ENCODE results near the gene CPT1A.

Gene CPT1A

DNA sequence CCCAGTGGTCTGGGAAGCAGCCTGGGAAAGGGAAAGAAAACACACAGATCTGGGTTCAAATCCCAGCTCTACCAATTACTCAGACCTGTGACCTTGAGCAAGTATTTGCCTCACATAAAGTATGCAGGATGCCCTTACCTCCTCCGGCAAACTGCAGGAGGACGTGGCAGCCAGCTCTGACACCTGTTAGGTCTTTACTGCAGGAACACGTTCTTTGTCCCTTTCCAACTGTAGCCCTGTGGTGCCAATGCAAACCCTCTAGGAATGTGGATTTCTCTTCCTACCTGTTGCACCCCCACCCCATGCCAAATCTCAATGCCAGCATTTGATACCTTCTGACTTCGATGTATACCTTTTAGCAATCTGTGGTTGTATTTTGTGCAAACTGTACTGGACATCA lies 6.0 kb downstream of the CPT1A start:
- Histone ChIP-seq H3K36me3 (ENCODE audit: control insufficient read depth, insufficient read depth, low read length) (peaks cover 7% of the 10 kb centered on the region), H3K27me3 (ENCODE audit: control insufficient read depth, insufficient read depth, low read length) (no peaks in the 10 kb centered on the region), H3K9ac (ENCODE audit: low read length) (no peak overlapping the region), H3K4me1 (ENCODE audit: control insufficient read depth, insufficient read depth, low read length) (peaks cover 49% of the 10 kb centered on the region), H3K27ac (ENCODE audit: low read depth, low read length) (no peak overlapping the region), H3K4me3 (ENCODE audit: low read length) (no peak overlapping the region)

DNA sequence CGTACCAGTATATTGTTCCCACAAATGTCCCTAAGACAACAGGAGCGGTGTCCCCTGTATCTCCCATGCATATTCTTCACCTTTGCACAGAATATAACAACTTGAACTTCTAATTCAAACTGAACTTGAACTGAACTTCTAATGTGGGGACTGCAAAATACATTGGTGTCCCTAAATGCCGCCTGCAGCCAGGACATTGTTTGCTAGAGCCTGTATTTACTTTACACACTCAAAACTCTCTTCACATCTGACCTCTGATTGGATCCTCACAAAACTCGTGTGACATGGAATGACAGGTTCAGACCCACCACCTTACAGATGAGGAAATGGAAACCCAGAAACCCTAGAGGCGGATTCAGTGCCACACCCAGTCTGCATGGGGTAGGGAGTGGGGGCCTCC lies 6.4 kb downstream of the CPT1A start:
- Histone ChIP-seq H3K4me3 (ENCODE audit: low read length) (no peak overlapping the region), H3K27me3 (ENCODE audit: control insufficient read depth, insufficient read depth, low read length) (no peaks in the 10 kb centered on the region), H3K9ac (ENCODE audit: low read length) (no peak overlapping the region), H3K36me3 (ENCODE audit: control insufficient read depth, insufficient read depth, low read length) (peaks cover 9% of the 10 kb centered on the region), H3K27ac (ENCODE audit: low read depth, low read length) (no peak overlapping the region), H3K4me1 (ENCODE audit: control insufficient read depth, insufficient read depth, low read length) (peaks cover 49% of the 10 kb centered on the region)

- Histone ChIP-seq H3K27me3 (ENCODE audit: control insufficient read depth, insufficient read depth, low read length) (no peaks in the 10 kb centered on the region), H3K4me1 (ENCODE audit: control insufficient read depth, insufficient read depth, low read length) (peaks cover 31% of the 10 kb centered on the region), H3K27ac (ENCODE audit: low read depth, low read length) (peak overlapping the region; percentile 56), H3K4me3 (ENCODE audit: low read length) (peak overlapping the region; percentile 45), H3K36me3 (ENCODE audit: control insufficient read depth, insufficient read depth, low read length) (peaks cover 8% of the 10 kb centered on the region), H3K9ac (ENCODE audit: low read length) (no peak overlapping the region)
Observed at GRCh38 chr11:68832476-68833181, 9.1 kb downstream of the CPT1A start.

DNA sequence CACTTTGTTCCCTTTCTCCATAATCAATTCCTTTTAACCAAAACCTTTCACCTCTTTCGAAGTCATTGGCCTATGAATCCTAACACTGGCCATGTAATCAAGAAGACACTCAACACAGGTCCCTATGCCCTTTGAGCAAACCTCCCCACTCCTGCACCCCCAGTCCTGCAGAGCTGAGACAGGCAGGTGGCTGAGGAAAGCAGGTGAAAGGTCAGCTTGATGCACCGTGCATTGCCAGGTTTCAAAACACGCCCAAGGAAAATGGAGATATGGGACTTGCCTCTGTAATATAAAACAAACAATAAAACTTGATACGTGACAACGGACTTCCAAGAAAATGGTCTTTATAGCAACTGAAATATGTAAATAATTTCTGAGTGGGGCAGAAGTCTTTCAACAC lies 10.6 kb downstream of the CPT1A start:
- Histone ChIP-seq H3K36me3 (ENCODE audit: control insufficient read depth, insufficient read depth, low read length) (peaks cover 6% of the 10 kb centered on the region), H3K27ac (ENCODE audit: low read depth, low read length) (peak overlapping the region; percentile 22), H3K4me1 (ENCODE audit: control insufficient read depth, insufficient read depth, low read length) (peaks cover 25% of the 10 kb centered on the region)

GRCh38 chr11:68829581-68829980 lies 12.1 kb downstream of the CPT1A start:
- H3K27me3 ChIP-seq (ENCODE audit: control insufficient read depth, insufficient read depth, low read length): no peaks in the 10 kb centered on the region
- H3K36me3 ChIP-seq (ENCODE audit: control insufficient read depth, insufficient read depth, low read length): peaks cover 6% of the 10 kb centered on the region
- H3K9ac ChIP-seq (ENCODE audit: low read length): no peak overlapping the region
- H3K4me1 ChIP-seq (ENCODE audit: control insufficient read depth, insufficient read depth, low read length): peaks cover 20% of the 10 kb centered on the region
- H3K27ac ChIP-seq (ENCODE audit: low read depth, low read length): no peak overlapping the region
- no peak overlapping the region for H3K4me3 ChIP-seq (ENCODE audit: low read length)

More for the DNA sequence above, 10.6 kb downstream of the CPT1A start:
- H3K9ac ChIP-seq (ENCODE audit: low read length): no peak overlapping the region
- no peaks in the 10 kb centered on the region for H3K27me3 ChIP-seq (ENCODE audit: control insufficient read depth, insufficient read depth, low read length)
- H3K4me3 ChIP-seq (ENCODE audit: low read length): no peak overlapping the region

GRCh38 chr11:68828957-68829356 lies 12.8 kb downstream of the CPT1A start:
- peaks cover 20% of the 10 kb centered on the region for H3K4me1 ChIP-seq (ENCODE audit: control insufficient read depth, insufficient read depth, low read length)
- H3K27me3 ChIP-seq (ENCODE audit: control insufficient read depth, insufficient read depth, low read length): no peaks in the 10 kb centered on the region
- no peak overlapping the region for H3K27ac ChIP-seq (ENCODE audit: low read depth, low read length)
- peaks cover 6% of the 10 kb centered on the region for H3K36me3 ChIP-seq (ENCODE audit: control insufficient read depth, insufficient read depth, low read length)
- no peak overlapping the region for H3K4me3 ChIP-seq (ENCODE audit: low read length)
- H3K9ac ChIP-seq (ENCODE audit: low read length): no peak overlapping the region

- no peak overlapping the region for H3K9ac ChIP-seq (ENCODE audit: low read length)
- H3K27me3 ChIP-seq (ENCODE audit: control insufficient read depth, insufficient read depth, low read length): no peaks in the 10 kb centered on the region
- H3K27ac ChIP-seq (ENCODE audit: low read depth, low read length): no peak overlapping the region
- H3K4me3 ChIP-seq (ENCODE audit: low read length): no peak overlapping the region
- peaks cover 20% of the 10 kb centered on the region for H3K4me1 ChIP-seq (ENCODE audit: control insufficient read depth, insufficient read depth, low read length)
- peaks cover 6% of the 10 kb centered on the region for H3K36me3 ChIP-seq (ENCODE audit: control insufficient read depth, insufficient read depth, low read length)
Observed at GRCh38 chr11:68828155-68828931, 13.4 kb downstream of the CPT1A start.

GRCh38 chr11:68827733-68828132 lies 14.0 kb downstream of the CPT1A start:
- H3K36me3 ChIP-seq (ENCODE audit: control insufficient read depth, insufficient read depth, low read length): peaks cover 3% of the 10 kb centered on the region
- H3K4me3 ChIP-seq (ENCODE audit: low read length): no peak overlapping the region
- H3K4me1 ChIP-seq (ENCODE audit: control insufficient read depth, insufficient read depth, low read length): peaks cover 14% of the 10 kb centered on the region
- no peak overlapping the region for H3K27ac ChIP-seq (ENCODE audit: low read depth, low read length)
- H3K27me3 ChIP-seq (ENCODE audit: control insufficient read depth, insufficient read depth, low read length): no peaks in the 10 kb centered on the region
- H3K9ac ChIP-seq (ENCODE audit: low read length): no peak overlapping the region

DNA sequence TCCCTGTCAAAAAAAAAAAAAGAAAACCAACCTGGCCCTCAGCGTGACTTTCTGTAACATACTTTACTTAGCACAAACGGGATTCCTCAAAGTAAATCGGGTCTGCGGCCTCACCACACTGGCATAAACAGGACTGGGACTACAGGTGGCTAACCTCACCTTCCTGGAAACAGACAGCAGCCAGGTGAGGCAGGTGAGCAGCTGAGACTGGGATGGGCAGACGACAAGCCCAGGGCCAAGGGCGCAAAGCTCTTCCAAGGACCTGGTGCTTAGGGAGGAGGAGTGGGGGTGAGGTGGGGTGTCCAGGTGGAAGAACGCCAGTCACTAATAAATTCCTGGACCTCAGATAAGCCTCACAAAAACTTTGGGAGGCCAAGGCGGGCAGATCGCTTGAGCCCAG lies 15.0 kb downstream of the CPT1A start:
- no peak overlapping the region for H3K9ac ChIP-seq (ENCODE audit: low read length)
- no peak overlapping the region for H3K27ac ChIP-seq (ENCODE audit: low read depth, low read length)
- peaks cover 3% of the 10 kb centered on the region for H3K36me3 ChIP-seq (ENCODE audit: control insufficient read depth, insufficient read depth, low read length)
- H3K4me1 ChIP-seq (ENCODE audit: control insufficient read depth, insufficient read depth, low read length): peaks cover 8% of the 10 kb centered on the region
- H3K4me3 ChIP-seq (ENCODE audit: low read length): no peak overlapping the region
- no peaks in the 10 kb centered on the region for H3K27me3 ChIP-seq (ENCODE audit: control insufficient read depth, insufficient read depth, low read length)

DNA sequence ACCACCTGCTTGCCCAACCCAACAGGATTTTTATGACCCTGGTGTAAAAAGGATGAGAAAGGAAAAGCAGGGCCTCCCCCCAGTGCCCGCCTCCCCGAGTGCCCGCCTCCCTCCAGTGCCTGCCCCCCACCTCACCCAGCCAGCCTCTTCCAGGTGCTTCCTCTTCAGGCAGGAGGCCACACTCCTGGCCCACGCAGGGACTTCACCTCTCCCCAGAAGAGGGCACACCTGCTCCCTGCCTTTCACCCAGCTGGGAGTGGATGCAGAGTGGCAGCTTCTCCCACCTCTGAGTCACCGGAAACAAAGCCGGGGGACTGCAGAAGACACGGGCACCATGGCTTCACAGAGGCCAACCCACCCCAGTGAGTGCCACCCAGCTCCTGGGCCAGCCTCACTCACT lies 16.1 kb downstream of the CPT1A start:
- no peak overlapping the region for H3K27ac ChIP-seq (ENCODE audit: low read depth, low read length)
- no peak overlapping the region for H3K9ac ChIP-seq (ENCODE audit: low read length)
- H3K4me3 ChIP-seq (ENCODE audit: low read length): no peak overlapping the region
- peaks cover 3% of the 10 kb centered on the region for H3K36me3 ChIP-seq (ENCODE audit: control insufficient read depth, insufficient read depth, low read length)
- peaks cover 4% of the 10 kb centered on the region for H3K4me1 ChIP-seq (ENCODE audit: control insufficient read depth, insufficient read depth, low read length)
- no peaks in the 10 kb centered on the region for H3K27me3 ChIP-seq (ENCODE audit: control insufficient read depth, insufficient read depth, low read length)

- H3K27me3 ChIP-seq (ENCODE audit: control insufficient read depth, insufficient read depth, low read length): no peaks in the 10 kb centered on the region
- H3K27ac ChIP-seq (ENCODE audit: low read depth, low read length): no peak overlapping the region
- no peaks in the 10 kb centered on the region for H3K4me1 ChIP-seq (ENCODE audit: control insufficient read depth, insufficient read depth, low read length)
- H3K36me3 ChIP-seq (ENCODE audit: control insufficient read depth, insufficient read depth, low read length): no peaks in the 10 kb centered on the region
- no peak overlapping the region for H3K9ac ChIP-seq (ENCODE audit: low read length)
- no peak overlapping the region for H3K4me3 ChIP-seq (ENCODE audit: low read length)
Observed at GRCh38 chr11:68822546-68822945, 19.2 kb downstream of the CPT1A start.

DNA sequence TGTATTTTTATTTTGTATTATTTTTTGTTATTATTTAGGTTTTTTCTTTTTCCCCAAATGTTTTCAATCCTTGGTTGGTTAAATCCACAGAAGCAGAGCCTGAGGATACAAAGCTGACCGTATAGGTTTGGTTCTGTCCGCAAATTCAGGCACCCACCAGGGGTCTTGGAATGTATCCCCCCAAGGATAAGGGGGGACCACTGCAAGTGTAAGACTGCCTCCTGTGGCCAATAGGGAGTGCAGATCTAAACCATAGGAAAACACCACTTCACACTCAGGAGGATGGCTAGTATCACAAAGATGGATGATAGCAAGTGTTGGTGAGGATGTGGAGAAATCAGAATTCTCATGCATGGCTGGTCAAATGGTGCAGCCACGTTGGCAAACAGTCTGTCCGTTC lies 20.0 kb downstream of the CPT1A start:
- H3K27me3 ChIP-seq (ENCODE audit: control insufficient read depth, insufficient read depth, low read length): no peaks in the 10 kb centered on the region
- no peak overlapping the region for H3K27ac ChIP-seq (ENCODE audit: low read depth, low read length)
- no peak overlapping the region for H3K4me3 ChIP-seq (ENCODE audit: low read length)
- H3K4me1 ChIP-seq (ENCODE audit: control insufficient read depth, insufficient read depth, low read length): no peaks in the 10 kb centered on the region
- no peaks in the 10 kb centered on the region for H3K36me3 ChIP-seq (ENCODE audit: control insufficient read depth, insufficient read depth, low read length)
- H3K9ac ChIP-seq (ENCODE audit: low read length): no peak overlapping the region

DNA sequence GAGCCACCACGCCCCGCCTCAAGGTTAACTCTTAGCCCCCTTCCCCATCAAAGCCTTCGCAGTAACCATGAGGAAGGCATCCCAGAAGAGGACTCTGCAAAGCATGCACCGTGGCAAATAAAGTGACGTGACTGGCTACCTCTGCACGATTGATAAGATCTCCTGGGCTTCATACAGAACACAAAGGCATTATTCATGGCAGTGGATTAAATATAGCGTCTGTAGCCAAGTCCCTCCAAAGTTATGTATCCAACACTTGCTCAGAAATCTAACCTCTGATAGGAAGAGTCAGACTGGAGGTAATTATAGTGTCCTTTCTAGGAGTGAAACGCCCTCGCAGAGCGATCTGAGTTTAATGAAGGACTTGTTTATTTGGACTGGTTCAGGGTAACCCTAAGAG lies 22.4 kb downstream of the CPT1A start:
- Histone ChIP-seq H3K4me1 (ENCODE audit: control insufficient read depth, insufficient read depth, low read length) (no peaks in the 10 kb centered on the region), H3K36me3 (ENCODE audit: control insufficient read depth, insufficient read depth, low read length) (peaks cover 9% of the 10 kb centered on the region), H3K27me3 (ENCODE audit: control insufficient read depth, insufficient read depth, low read length) (no peaks in the 10 kb centered on the region), H3K27ac (ENCODE audit: low read depth, low read length) (no peak overlapping the region), H3K9ac (ENCODE audit: low read length) (no peak overlapping the region), H3K4me3 (ENCODE audit: low read length) (no peak overlapping the region)
